GM18517 (cell line): ENCODE measurements around the gene MBD4.
"Not testable (repeated sequence)": the region's sequence is repeated elsewhere in the genome, so short reads cannot be mapped to it uniquely, and the experiment has no call there.

ENCODE experiments used
- ATAC-seq: cut with Tn5 transposase; IDR thresholded peaks from one replicate; pipeline ENCODE4 v1.9.1; 2021; ENCODE audit warnings: mild to moderate bottlenecking, moderate library complexity; ENCODE audit not compliant: unreplicated experiment

MBD4 gene

DNA sequence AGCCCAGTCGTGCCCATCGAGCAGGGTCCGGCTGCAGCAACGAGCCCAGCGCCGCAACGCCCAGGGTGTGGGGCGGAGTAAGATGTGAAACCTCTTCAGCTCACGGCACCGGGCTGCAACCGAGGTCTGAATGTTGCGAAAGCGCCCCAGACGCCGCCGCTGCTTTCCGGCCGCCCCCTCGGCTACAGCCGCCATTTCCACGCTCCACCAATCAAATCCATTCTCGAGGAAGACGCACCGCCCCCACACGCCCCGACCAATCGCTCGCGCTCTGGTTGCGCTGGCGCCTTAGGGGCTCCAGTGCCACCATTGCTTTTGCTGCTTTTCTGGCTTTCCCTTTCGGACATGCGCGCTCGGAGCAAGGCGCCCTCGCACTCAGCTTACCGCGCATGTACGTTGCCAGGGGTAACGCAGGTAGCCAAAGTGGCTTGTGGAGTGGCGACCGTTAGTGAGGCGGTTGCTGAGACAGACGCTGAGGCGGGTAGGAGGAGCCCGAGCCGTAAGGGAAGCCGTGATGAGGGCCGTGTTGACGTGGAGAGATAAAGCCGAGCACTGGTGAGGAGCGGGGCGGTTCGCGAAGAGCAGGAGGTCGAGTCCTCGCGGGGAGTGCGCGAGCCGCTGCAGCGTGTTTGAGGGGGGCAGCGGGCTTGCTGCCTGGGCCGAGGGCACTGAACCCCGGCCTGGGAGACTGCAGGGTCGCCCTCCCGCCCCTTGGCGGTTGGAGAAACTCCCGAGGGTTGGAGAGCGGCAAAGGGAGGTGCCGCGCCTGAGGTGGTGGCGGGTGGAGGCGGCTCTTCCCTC is at the start of gene MBD4, which contains the start of gene IFT122:
Gene MBD4 (minus strand): TSS at position 132 of the 801 bp plus-strand sequence. CDS start 115 bp downstream, at position 17.
Gene IFT122 (plus strand): TSS at position 408 of the 801 bp plus-strand sequence. CDS start 107 bp downstream, at position 515.
- ATAC-seq, result peak; percentile 90

DNA sequence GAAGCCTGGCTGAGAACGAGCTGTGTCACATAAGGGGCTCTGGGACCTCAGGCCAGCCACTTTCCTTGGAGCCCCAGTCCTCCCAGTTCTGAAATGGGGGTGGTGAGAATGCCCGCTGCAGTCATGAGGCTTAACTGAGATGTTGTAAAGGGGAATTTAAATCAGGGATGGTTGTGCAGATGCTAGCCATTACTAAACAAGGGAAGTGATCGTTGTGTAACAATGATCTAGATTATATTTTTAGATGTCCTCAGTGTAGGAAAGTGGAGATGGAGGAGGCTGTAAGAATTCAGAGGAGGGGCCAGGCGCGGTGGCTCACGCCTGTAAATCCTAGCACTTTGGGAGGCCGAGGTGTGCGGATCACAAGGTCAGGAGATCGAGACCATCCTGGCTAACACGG is 49.5 kb upstream of the MBD4 start:
- not testable (repeated sequence) for ATAC-seq

DNA sequence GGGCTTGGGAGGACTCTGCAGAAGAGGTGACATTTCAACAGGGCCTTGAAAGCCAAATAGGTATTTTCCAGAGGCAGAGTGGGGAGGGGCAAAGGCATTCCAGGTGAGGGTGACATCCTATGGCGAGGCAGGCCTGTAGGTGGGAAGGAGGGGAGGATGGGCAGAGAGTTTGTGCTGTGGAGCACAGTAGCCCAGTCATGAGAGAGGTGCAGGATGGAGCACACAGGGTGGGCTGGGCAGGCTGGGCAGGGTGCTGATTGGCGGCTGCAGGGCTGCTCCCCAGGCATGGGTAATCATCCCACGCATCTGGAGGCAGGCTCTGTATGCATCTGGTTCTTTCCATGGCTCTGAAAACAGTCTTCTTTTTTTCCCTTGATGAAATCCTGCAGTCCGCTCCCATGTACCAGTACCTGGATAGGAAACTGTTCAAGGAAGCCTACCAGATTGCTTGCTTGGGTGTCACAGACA is 48.2 kb upstream of the MBD4 start:
- not testable (repeated sequence) for ATAC-seq

DNA sequence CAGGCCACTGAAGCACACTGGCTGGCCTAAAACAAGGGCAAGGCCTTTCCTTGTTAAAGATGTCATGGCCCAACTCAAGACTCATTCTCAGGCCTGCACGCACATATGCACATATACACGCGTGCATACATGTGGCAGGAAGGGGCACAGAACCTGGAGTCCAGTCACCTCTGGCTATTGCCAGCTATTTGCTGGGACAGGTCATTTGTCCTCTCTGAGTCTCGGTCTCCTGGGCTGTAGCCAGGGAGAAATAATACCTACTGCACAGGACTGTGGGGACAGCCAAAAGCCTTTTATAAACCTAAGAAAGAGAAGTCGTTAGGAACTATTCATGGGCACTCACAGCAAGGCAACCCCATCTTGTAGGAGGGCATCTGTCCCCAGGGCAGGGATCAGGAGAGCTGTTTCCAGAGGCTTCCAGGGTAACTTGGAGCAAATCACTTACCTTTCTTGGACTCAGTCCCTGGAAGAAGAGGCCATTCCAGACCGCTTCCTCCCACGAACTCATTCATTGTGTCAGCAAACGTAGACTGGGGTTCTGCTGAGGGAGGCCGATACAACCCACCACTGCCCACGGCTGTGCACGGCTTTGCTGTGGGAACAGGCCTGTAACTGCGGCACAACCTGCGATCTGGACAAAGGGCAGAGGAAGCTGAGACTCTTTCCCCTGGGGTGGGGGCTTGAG is 47.6 kb upstream of the MBD4 start:
- ATAC-seq, result no peak

DNA sequence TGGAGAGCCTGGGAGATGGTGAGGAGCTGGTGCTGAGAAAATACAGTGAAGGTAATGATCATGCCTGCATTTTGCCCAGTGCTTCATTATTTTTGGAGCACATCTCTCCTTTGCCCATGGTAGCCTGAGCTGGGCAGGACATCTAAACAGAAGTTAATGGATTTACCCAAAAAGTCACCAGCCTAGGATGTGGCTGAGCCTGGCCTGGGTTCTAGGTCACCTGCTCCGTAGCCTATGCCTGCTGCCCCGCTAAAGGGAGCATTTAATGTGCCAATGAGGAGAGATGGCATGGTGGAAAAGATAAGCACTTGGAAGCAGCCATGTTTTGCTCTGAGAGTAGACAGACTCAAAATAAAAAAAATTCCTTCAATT is 46.9 kb upstream of the MBD4 start:
- no peak for ATAC-seq

DNA sequence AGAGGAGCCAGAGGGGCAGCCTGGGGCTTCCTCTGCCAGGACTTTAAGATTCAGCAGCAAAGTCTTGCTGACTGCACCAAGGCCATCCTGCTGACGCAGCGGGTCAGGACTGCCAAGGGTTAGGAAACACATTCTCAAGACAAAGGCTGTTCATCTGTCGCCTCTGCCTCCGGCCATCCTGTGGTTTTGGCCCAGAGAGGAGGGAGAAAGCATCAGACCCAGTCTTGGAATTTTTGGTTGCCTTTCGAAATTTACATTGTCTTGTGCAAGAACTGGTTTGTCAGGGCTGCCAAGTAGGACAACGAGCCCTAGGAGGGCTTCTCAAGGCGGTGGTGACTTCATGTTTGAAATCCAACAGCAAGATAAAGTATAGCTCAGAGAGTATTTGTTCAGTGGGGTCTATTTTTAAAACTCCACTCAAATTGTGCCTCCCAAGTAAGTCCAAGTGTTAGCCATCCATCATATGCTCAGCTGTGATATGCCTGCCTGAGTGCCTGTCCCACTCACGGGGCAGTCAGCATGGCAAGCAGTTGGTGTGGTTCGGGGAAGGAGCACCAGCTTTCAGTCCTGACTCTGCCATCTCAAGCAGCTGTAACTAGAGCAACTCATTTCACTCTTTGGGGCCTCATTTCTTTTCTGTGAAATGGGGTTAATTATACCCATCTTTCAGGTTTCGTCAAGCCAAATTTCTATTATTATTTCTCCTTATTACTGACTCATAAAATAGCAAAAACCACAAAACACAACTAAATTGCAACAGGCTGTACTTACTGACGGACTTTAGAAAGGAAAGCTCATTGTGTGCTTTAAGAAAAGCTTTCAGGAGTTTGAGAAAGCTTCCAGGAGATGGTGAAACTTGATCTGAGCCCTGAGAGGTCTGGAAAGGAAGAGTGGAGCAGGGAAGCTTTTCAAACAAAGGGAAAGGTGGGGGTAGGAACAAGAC is 46.2 kb upstream of the MBD4 start:
- ATAC-seq, result no peak

DNA sequence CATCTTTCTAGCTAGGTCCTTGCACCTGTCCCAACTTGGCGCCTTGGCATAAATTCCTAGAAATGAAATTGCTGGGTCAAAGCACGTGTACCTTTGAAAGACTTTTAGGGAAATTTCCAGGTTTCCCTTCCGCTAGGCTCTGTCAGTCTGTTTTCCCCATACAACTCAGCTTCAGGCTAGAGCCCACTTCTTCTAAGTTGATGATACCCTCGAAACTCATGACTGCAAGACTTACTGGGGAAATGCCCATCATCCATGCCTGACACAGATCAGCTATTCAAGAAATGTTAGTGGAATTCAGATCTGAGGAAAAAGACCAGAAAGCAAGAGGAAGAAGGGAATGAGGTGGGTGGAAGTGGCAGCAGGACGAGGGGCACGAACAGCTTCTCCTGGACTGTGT is 45.4 kb upstream of the MBD4 start:
- ATAC-seq, result not testable (repeated sequence)

DNA sequence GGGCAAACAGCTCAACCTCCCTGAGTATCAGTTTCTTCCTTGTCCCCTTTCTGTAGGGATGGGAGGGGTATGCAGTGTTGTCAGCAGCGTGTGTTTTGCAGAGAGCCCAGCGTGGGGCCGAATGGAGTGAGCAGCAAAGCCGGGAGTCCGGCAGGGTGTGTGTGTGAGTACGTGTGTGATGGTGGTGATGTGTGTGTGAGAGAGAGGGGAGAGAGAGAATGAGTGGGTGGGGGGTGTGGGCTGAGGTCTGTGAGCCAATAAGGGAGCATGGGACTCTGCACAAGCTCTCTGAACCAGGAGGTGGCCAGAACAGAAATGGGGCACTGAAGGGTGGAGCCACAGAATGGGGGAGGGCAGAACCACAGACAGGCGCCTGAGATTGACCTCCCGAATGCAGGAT is 44.1 kb upstream of the MBD4 start:
- ATAC-seq, result no peak

DNA sequence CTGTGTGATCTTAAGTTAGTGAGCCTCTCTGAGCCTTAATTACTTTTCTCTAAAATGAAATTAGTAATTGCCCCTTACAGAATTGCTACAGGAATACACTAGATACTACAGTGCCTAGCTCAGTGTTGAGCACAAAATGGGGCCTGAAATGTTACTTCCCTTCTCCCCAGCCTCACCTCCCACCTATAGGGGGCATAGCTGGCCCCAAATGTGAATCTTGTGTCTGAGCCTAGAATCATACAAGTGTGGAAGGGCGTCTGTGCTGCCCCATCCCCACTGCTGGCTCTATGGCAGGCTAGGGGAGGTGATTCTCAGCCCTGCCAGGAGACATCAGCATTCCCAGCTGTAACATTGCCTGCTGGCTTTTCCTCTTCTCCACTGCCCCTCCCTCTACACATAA is 43.0 kb upstream of the MBD4 start:
- no peak for ATAC-seq

DNA sequence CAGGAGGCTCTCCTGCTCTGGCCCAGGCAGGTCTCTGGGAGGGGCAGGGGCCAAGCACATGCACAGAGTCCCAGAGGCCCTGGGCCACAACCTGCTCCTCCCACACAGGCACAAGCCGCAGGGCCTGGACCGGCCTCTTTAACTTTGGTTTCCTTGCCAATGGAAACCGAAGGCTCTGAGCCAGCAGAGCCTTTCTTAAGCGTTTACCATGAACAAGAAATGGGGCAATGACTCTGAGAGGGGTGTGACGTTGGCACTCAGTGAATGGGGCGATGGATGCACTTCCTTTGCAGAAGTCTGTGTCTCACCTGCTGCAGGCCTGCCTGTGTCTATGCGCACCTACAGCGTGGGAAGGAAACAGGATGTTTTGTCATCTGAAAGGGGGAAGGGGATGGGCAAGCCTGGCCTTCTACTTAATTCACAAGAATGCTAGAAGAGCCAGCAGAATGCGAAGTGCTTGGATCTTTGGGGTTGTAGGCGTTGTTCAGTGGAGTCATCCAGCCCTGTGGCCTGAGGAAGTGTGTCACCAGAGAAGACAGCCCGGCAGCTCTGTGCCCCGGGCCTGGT is 42.1 kb upstream of the MBD4 start:
- ATAC-seq, result no peak

DNA sequence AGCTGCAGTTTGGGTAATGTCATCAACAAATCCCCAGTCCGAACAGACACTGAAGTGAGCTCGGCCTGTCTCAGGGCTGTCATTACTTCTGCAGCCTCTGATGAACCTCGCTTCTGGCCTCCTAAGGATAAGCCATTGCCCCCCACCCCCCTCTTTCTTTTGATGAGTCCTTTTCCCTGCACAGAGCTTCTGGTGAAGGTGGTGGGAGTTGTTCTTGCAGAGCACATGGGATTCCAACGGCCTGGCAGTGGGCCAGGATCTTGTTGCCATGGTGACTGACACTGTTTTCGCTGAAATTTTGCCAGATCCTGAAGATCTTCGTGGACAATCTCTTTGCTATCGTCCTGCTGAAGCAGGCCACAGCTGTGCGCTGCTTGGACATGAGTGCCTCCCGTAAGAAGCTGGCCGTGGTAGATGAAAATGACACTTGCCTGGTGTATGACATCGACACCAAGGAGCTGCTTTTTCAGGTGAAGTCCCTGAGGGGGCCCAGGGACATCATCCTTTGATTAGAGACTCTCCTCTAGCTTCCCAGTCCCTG is 41.5 kb upstream of the MBD4 start:
- ATAC-seq, result not testable (repeated sequence)

DNA sequence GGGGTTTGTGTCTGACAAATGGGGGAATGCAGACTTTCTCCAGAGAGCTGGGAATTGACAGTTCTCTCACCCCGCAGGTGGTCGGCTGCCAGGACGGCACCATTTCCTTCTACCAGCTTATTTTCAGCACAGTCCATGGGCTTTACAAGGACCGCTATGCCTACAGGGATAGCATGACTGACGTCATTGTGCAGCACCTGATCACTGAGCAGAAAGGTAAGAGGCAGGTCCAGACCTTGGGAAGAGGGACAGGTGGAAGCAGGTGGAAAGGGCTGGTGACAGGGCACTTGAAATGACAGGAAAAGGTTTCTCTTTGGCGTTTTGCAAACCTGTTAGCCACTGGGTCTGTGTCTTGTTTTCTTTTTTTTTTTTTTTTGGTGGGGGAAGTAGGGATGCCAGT is 36.8 kb upstream of the MBD4 start:
- no peak for ATAC-seq

DNA sequence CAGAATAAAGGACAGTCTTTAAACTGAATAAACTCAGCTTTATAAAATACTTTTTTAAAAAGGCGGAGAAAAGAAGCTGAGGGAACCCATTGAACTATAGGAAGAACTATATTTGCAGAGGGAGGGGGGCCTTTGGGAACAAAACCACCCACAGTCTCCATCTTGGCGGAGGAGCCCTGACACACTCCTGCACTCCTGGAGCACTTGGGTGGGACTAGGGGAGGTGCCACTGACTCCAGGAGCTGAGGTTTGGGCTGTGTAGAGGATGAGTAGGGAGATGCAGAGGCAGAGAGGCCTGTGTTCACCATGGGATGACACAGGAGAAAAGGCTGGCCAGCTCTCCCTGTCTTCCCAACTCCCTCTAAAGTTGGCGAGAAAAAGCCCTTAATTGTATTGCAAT is 36.1 kb upstream of the MBD4 start:
- ATAC-seq, result no peak

DNA sequence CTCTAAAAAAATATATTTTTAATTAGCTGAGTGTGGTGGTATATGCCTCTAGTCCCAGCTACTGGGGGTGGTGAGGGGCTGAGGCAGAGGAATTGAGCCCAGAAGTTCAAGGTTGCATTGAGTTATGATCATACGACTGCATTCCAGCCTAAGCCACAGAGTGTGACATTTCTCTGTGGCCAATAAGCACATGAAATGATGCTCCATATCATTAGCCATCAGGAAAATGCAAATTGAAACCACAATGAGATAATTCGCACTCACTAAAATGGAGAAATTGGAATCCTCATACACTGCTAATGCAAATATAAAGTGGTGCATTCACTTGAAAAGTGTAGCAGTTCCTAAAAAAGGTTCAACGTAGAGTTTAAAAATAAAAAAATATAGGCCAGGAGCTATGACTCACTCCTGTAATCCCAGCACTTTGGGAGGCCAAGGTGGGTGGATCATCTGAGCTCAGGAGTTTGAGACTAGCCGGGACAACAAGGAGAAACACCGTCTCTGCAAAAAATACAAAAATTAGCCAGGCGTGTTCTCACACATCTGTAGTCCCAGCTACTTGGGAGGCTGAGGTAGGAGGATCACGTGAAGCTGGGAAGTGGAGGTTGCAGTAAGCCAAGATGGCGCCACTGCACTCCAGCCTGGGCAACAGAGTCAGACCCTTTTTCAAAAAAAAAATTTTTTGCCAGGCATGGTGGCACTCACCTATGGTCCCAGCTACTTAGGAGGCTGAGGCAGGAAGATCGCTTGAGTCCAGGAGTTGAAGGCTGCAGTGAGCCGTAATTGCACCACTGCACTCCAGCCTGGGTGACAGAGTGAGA is 35.4 kb upstream of the MBD4 start:
- ATAC-seq, result no peak

DNA sequence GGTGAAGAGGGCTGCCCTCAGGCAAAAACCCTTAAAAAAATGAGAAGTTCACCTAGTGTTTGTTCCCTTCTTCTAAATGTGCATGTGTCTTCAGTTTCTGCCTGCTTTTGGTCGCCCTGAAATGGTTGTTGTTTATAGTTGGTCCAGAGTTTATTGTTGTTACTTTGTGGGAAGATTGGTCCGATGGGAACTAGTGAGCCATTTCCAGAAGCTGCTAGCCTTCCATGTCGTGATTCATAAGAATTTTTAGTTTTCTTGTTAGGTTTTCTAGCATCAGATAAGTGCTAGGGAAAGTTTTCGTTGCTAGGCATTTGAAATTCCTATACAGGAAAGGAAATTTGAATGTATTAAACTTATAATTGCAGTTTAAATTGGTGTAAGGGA is 34.0 kb upstream of the MBD4 start:
- ATAC-seq, result no peak

DNA sequence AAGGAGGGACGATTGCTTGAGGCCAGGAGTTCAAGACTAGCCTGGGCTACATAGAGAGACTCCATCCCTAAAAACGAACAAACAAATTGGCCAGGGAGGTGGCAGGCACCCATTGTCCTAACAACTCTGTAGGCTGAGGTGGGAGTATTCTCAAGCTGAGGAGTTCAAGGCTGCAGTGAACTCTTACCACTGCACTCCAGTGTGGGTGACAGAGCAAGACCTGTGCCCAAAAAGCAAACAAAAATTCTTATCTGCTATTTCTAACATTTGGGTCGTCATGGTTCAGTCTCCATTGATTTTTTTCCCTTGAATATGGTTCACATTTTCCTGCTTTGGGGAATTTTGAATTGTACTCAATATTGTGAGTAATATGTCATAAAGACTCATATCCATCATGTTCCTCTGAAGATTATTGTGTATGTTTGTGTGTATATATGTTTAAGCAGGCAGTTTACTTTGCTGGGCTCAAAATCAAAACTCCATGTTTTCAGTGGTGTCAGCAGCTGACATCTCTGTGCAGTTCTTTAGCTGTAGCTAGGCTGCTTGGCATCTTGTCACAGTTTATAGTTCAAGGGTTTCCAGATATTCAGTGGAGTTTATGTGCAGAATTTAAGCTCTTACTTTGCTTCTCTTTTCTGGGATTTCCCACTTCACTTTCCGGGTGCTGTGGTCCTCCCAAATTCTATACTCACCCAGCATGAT is 33.5 kb upstream of the MBD4 start:
- ATAC-seq, result no peak

DNA sequence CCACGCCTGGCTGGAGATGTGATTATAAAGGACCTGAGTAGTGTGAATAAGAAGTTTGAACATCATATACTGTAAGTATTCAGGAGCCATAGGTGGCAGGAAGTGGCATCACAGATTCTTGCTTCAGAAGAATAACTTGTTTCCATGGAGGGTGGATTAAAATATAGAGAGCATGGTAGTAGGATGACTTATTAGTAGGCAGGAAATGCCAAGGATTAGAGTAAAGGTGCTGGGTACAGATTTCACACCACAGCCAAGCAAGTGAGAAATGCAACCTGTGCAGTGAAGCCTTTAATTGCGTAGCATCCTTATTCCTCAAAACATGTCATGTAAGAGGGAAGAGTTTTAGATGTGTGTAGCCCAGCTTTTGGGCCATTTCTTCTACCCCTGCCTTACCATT is 31.1 kb upstream of the MBD4 start:
- no peak for ATAC-seq

DNA sequence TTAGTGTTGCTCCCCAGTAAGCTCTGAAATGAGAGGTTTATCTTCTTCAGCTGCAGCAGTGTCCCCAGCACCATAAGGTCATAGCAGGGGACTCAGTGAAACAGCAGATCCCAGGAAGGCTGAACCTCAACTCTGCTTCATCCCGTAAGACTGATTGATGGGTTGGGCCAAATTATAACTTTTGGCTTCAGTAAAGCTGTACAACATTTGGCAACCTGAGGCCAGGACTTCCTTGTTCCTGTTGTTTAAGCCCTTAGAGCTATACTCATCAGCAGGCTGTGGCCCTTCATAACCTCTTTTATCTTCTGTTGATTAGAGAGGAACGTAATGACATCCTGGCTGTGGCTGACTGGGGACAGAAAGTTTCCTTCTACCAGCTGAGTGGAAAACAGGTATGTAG is 29.3 kb upstream of the MBD4 start:
- no peak for ATAC-seq

DNA sequence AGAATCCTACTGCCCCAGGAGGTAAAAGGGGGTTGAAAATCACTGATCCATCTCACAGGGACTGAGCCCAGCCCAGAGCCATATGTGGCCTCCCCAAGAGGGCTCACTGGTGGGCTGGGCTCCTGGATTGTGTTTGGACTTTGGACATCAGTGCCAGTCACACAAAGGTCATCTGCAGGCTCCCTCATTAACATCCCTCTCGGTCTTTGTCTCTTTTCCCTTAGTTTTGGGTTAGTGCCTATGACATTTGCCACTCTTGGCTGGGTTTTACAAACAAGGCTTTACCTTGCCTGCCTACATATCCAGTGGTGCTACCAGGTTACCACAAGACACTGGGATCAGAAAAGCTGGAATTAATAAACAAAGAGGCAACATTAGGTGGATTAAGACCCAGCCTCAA is 28.2 kb upstream of the MBD4 start:
- no peak for ATAC-seq
